Activated T-cell treated with anti-CD3 and anti-CD28 coated beads for 1 hour (primary cell): ENCODE data around the gene CD209.
"Not testable (repeated sequence)": the region's sequence is repeated elsewhere in the genome, so short reads cannot be mapped to it uniquely, and the experiment has no call there.

ENCODE experiments used
- DNase-seq: peaks from one replicate; pipeline ENCODE4 v3.0.0-alpha.2; 2020; ENCODE audit warnings: low read depth

Gene CD209, protein sequence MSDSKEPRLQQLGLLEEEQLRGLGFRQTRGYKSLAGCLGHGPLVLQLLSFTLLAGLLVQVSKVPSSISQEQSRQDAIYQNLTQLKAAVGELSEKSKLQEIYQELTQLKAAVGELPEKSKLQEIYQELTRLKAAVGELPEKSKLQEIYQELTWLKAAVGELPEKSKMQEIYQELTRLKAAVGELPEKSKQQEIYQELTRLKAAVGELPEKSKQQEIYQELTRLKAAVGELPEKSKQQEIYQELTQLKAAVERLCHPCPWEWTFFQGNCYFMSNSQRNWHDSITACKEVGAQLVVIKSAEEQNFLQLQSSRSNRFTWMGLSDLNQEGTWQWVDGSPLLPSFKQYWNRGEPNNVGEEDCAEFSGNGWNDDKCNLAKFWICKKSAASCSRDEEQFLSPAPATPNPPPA

DNA sequence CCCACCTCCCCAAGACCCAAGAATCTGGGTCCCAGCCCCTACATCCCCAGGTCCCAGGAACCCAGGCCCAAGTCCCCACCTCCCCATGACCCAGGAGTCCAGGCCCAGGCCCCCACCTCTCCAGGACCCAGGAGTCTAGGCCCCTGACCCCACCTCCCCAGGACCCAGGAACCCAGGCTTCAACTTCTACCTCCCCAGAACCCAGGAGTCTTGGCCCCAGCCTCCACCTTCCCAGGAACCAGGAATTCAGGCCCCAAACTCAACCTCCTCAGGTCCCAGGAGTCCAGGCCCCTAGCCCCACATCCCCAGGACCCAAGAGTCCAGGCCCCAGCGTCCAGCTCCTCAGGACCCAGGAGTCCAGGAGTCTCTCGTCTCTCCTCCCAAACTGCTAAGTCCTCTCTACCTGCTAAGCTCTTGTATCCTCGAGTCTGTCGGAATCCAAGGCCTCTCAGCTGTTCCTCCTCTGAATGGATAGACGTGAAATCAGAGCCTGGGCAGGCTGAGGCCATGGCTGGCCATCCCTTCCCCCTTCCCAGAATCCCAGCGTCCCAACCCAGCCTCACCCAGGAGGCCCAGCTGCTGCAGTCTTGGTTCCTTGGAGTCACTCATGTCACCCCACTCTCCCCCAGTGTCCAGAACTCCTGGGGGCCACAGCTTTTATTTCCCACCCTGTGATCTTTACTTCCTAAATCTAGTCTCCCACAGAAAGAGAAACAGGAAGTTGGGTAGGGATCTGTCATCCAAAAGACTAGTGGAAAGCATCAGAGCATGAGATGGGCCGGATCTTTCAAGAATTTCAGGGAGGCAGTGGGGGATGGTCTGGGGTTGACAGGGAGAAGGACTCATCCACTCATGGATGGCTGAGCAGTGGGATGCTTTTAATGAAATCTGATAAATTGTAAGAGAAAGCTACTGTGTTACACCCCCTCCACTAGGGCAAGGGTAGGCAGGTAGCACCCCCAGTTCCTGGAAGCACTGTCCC, at the start of gene CD209:
CD209 (minus strand) TSS at position 632 of the 982 bp plus-strand sequence; CDS start at position 609, 23 bp downstream.
- no peak for DNase-seq

DNA sequence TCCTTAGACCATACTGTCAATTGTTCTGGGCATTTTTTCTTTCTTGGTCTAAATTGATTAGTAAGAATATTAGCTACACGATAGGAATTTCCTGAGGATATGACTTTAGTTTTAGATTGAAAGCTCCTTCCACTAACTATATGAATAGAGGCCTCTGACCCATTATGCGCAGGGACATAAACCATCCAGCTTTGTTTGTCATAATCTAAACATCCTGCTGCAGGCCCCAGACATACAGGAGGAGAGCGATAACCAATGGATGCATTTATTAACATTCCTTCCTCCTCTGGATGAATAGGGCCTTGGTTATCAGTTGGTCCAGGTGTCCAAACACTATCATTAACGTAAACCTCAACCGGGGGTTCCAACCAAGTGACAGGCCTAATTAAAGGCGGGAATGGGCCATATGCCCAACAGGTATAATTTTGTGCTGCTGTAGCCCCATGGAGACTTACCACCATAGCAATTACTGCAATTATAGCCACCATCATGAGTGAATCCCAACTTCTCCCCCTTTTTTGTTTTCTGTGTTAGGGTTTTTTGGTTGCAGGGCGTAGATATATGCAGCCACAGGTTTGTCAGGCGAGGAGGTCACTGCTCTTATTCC, 48.3 kb upstream of the CD209 start:
- DNase-seq, result no peak

DNA sequence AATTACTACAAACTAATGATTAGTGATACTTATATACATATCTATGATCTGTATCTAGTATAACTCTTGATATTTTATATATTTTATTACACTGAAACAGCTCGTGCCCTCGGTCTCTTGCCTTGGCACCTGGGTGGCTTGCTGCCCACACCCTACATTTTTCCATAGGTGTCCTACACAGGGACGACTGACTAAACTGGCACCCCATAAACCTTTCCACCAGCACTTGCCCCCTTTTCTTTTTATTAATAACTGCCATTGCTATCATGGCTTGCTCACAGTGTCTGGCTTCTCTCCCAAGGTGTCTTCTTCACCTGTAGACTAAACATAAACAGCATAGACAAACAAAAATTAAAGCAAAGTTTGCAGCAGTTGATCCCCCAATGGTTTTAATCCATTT, 46.2 kb upstream of the CD209 start:
- DNase-seq, result no peak

DNA sequence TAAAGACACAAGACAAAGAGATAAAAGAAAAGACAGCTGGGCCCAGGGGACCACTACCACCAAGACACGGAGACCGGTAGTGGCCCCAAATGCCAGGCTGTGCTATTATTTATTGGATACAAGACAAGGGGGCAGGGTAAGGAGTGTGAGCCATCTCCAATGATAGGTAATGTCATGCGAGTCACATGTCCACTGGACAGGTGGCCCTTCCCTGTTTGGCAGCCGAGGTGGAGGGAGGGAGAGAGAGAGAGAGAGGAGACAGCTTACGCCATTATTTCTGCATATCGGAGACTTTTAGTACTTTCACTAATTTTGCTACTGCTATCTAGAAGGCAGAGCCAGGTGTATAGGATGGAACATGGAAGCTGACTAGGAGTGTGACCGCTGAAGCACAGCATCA, 45.4 kb upstream of the CD209 start:
- not testable (repeated sequence) for DNase-seq

DNA sequence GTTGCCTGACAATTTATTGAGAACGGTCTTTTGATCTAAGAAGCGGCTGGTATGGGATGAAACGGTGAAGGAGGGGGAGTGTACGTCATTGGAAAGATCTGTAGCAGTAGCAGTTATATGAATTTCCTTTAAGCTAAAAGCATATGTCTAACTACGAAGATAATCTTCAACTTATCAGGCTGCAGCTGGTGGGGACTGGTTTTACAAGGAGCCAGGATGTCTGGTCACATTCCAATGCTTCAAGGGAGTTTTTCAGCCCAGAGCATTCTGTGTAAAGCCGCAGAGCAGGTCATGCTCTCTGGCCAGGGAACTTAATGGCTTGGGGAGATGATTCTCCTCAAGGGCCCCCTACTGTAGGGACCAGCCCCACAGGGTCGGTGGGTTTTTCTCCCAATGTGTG, 44.9 kb upstream of the CD209 start:
- DNase-seq, result no peak

DNA sequence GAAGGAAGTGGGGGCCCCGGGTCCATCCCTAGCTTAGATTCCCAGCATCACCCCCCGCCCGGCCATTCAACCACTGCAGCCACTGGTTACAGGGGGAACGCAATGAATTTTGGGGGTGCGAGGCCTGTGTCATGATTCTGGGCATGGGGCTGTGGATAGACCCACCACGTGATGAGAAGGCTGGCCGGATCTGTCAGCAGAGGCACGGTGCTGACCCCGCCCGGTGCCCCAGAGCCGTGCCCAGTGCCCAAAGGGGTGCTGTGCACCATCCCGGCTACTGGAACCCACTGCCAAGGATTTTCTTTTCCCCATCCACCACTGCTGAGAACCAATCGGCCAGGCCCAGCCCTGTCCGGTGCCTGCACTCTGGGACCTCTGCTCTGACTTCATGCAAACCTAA, 43.1 kb upstream of the CD209 start:
- DNase-seq, result no peak

DNA sequence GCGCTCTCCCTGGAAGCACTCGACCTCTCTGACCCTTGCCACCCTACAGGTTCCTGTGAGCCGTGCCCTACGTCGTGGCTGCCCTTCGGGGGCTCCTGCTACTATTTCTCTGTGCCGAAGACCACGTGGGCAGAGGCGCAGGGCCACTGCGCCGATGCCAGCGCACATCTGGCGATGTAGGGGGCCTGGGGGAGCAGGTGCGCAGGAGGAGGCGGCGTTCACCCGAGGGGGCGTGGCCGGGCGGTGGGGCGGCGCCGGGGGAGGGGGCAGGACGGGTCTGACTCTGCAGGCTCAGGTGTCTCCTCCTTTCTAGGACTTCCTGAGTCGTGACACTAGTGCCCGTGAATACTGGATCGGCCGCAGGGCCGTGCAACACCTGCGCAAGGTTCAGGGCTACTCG, 42.1 kb upstream of the CD209 start:
- DNase-seq, result peak; percentile 34

DNA sequence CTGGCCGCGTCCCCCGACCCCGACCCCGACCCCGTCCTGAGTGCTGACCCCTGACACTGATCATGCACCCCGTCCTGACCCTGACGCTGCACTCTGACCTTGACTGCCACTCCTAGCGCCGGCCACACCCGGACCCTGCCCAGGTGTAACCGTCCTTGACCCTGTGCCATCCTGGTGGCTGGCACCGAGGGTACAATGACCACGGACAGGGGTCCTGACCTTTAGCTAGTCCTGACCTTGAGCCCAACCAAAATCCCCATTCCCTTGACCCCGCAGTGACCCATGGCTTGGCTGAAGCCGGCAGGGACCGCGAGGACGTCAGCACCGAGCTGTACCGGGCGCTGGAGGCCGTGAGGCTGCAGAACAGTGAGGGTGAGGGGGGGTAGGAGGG, 41.6 kb upstream of the CD209 start:
- no peak for DNase-seq

DNA sequence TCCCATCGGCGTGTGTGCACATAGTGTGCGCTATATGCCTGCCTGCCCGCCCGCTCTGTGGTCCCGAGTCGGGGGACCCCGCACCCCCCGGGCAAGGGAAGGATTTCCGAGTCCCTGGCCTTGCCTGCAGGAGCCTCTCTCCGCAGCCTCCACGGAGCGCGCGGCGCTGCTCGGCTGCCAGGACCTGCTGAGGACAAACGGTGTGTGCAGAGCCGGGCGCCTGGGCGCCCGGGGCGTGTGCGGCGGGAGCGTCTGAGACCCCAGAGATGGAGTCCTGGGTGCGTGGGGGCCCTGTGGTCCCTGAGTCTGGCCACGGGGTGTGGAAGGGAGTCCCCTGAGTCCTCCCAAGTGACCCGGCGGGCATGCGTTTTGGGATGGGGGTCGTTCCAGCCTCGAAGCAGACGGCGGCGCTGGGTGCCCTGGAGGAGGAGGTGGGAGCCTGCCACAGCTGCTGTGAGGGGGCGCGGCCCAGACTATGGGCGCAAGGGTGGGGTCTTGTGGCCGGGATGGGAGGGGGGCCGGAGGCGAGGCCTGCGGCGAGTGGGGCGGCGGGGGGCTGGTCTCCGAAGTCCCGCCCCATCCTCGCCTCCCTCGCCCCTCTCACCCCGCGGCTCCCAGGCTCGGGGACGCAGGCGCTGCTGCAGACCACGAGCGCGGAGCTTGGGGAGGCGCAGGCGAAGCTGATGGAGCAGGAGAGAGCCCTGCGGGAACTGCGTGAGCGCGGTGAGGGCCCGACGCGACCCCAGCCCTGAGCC, 41.0 kb upstream of the CD209 start:
- no peak for DNase-seq

DNA sequence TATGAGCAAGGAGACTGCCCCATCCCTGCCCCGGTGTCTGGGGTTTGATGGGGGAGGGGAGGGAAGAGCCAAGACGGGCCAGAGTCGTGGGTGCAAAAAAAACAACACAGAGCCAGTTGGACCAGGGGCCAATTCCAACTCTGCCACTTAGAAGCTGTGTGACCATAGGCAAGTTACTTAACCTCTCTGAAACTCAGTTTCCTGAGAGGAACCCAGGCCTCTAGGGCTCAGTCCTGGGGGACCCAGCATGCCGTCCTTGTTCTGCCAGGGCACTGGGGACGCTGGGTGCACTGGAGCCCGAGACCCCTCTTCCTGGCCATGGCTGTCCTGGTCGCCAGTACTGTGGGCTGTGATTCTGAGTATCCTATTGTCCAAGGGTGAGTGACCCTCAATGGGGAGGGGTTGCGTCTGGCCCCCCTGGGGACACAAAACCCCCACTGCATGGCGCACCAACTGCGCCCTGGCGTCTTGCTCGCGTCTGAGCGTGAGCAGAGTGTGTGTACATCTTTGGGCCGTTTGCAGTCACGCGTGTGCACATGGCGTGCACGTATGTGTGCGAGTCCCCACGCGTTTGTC, 40.4 kb upstream of the CD209 start:
- DNase-seq, result no peak

DNA sequence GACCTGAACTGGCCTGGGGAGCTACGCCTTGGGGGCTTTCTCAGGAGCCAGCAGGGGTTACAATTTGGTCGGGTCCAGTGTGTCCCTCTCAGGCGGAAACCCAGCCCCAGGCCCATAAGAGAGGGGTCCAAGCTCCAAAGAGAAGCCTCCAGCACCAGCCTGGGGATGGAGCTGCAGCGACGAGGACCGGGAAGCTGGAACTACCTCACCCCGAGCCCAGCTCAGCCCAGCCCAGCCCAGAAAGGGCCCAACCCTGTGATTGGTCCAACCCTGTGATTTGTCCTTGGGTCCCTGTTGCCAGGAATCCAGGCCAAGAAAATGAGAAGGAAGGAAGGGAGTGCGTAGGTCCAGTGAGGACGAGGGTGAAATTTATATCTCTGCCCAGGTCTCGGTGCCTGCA, 39.8 kb upstream of the CD209 start:
- no peak for DNase-seq

DNA sequence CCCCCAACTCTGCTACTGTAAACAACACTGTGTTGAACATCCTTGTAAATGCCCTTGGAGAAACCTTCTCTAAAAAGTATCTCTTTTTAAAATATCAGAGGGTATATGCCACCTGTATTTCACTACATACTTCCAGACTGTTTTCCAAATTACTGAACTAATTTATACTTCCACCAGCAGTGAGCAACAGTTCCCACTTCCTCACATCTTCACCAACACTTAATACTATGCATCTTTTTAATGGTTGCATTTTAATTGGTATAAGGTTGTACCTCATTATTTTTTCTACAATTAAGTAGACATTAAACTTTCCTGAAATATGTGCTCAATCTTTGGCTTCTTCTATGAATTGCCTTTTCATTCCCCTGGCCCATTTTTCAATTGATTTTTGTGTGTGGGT, 37.5 kb upstream of the CD209 start:
- DNase-seq, result no peak

DNA sequence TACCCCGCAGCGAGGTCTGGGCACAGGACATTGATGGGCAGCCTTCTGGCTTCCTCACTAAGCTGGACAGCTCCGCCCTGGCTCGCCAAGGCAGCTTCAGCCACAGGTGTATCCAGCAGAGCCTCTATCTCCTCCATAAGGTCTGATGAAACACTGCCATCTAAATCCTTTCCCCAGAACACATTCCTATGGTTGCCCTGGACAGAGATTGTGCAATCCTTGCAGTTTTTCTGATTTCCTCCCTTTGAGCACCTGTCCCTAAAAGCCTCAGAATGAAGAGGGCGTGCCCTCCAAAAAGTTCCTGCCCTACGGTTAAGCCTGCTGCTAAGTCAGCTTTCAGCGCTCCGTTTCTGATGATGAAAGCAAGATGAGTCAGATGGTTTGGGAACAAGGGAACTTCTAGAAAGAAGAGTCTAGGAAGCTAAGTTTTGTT, 36.7 kb upstream of the CD209 start:
- no peak for DNase-seq

DNA sequence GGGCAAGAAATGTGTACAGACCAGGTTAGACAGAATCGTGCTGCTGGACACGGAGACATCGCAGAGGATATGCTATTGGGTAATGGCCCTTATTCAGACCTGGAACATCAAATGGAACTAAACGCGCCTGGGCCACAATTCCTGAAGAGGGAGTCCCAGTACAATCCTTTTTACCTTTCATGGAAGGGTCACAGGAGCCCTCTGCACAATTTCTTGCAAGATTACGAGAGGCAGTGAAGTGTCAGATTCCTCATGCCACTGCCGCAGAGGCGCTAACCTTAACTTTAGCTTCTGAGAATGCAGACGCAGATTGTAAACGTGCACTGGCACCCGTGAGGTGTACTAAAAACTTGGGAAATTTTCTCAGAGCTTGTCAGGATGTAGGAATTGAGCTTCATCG, 33.8 kb upstream of the CD209 start:
- DNase-seq, result no peak

DNA sequence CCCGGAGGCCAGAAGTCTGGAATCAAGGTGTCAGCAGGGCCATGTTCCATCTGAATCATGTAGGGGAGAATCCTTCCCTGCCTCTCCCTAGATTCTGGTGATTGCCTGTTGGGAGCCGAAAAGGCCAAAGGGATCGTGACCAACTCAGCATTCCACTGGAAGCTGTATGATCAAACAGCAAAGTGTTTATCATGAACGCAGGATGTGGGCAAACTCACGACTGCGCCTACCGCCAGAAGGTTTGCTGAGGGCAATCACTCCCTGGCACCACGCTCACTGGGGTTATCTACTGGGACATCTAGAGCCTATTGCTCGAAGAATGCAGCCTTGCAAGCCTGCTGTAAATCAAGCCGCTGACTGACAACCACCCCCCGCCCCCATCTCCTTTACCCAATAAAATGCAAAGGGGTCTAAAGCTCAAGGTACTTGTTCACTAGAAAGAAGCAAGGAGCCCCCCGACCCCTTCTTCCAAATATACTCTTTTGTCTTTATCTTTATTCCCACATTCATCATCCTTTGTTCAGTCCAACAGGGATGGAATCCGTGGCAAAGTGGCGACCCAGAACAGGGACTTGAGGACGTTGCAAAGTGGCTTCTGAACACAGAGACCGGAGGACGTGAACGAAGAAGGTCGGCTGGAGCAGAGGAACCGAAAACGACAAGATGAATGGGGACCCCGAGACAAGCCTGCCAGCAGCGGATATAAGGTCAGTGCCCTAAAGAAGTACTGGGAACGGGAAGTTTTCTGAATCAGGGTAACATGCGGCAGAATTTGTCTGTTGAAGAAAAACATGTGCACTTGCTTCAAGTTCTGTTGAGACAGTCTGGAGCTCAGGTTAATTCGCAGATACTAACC, 32.5 kb upstream of the CD209 start:
- no peak for DNase-seq

DNA sequence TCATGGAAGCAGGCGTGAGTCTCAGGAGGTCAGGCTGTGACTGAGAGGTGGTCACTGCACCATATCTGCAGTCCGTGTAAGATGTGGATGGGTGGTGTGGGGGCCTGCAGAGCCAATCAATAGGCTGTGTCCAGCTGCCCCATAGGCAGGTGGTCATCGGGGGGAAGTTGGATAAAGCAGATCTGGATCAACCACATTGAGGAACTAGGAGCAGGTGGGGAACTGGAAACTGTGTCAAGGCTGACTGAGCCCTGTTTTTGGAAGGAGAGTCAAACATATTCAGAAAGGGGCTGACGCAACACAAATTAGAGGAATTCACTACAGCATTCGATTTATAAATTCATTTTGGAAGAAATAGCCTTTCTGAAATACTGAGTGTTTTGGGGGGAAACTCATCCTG, 30.7 kb upstream of the CD209 start:
- no peak for DNase-seq

DNA sequence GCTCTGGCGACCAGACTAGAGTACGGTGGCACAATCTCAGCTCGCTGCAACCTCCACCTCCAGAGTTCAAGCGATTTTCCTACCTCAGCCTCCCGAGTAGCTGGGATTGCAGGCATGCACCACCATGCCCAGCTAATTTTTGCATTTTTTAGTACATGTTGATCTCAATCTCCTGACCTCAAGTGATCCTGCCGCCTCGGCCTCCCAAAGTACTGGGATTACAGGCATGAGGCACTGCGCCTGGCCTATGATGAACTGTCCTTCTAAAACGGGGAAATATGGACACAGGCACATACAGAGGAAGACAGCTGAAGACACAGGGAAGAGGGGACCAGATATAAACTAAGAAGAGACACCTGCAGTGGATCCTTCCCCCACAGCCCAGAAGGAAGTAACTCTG, 28.4 kb upstream of the CD209 start:
- no peak for DNase-seq

DNA sequence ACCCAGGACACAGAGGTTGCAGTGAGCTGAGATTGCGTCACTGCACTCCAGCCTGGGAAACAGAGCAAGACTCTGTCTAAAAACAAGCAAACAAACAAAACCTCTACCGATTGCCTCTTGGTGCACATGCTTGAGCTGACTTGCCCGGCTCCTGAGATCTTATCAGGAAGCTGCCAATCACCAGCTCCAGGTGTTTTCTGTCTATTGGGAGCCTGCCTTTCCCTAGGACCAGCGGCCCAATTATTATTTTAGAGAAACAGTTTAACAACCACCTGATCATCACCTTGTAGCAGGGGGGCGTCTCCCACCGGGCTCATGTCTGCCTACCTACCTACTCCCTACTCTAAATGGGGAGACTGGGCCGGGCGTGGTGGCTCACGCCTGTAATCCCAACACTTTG, 26.5 kb upstream of the CD209 start:
- no peak for DNase-seq

DNA sequence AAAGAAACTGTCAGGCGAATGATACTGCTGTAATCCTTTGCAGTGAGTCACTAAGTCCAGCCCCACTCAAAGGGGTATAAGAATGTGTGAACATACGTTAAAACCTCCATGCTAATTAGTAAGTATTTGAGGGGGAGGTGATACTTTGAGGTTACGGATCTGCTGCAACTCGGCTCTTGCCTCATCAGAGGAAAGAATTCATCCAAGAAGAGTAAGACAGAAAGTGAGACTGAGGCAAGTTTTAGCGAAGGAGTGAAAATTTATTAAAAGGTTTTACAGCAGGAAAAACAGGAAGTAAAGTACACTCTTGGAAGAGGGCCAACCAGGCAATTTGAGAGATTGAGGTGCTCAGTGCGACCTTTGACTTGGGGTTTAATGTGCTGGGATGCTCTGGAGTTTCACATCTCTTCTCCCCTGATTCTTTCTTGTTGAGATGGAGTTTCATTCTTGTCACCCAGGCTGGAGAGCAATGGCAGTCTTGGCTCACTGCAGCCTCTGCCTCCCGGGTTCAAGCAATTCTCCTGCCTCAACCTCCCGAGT, 25.5 kb upstream of the CD209 start:
- no peak for DNase-seq

DNA sequence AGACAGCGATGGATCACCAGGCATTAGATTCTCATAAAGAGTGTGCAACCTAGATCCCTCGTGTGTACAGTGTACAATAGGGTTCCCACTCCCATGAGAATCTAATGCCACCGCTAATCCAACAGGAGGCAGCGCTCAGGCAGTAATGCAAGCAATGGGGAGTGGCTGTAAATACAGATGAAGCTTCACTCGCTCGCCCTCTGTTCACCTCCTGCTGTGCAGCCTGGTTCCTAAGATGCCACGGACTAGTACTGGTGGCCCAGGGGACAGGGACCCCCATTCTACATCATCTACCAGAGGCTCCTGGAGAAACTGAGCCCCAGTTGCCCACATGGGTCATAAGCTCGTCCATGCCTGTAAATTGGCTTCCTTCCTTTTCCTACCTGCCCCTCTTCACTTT, 23.7 kb upstream of the CD209 start:
- no peak for DNase-seq
